HepG2 (cell line): Measurements from ENCODE around the gene NOC2L. TPM values are rescaled to one million over a fixed set of nuclear protein-coding genes. Genes with fewer than 3 reads are reported as not detected.
A peak's percentile ranks its signal among the peaks of the same experiment; 100 is the strongest.

ENCODE experiments used
- ATAC-seq: fragments of 200-7000 bp; cut with Tn5 transposase; 3 replicates; pipeline ENCODE4 v1.9.1; 2020; ENCODE audit warnings: mild to moderate bottlenecking, moderate library complexity
- BruUV-seq: library from RNA; stranded (reverse); fragments of 400-500 nt; replicated peaks from 2 replicates; lab custom pipeline; 2021; lab: Mats Ljungman, UMichigan
- CTCF ChIA-PET: fragments of 300-600 bp; formaldehyde crosslinking; extraction: SDS; loops from one replicate; lab custom pipeline; 2021; ENCODE audit warnings: low total read pairs, inconsistent platforms, low intra/inter-chr PET ratio; lab: Yijun Ruan, JAX
- POLR2A ChIA-PET: fragments of 350-600 bp; sonication (Branson Sonifier 250); formaldehyde crosslinking; loops from one replicate; lab custom pipeline; 2020; ENCODE audit warnings: antibody characterized with exemption, inconsistent platforms; lab: Yijun Ruan, JAX
- DNase-seq: peaks from one replicate; pipeline ENCODE4 v3.0.0-alpha.2; 2015; ENCODE audit warnings: low spot score
- FAIRE-seq: peaks from 3 replicates; lab custom pipeline; 2011; peaks lifted over from hg19 to GRCh38; lab: Jason Lieb, UNC
- H2AFZ ChIP-seq: one replicate; pipeline ENCODE4 v1.6.1; 2011; ENCODE audit warnings: low read length, inconsistent platforms
- H3K27ac ChIP-seq: fragments of 300-600 bp; 3 replicates; pipeline ENCODE4 v1.8.0; 2011; ENCODE audit warnings: mixed run types, mild to moderate bottlenecking, mixed read lengths, low read length, inconsistent platforms; ENCODE audit not compliant: insufficient read depth; ENCODE audit errors: extremely low read length
- H3K27me3 ChIP-seq, 2 experiments: fragments of 200-600 bp in 1 of 2; 2 replicates in 1 of 2; 3 replicates in 1 of 2; pipeline versions ENCODE4 v1.6.0 to v1.8.0; 2011; ENCODE audit warnings: low read length in 2 of 2, mild to moderate bottlenecking in 2 of 2, moderate library complexity in 2 of 2, inconsistent platforms in 1 of 2; ENCODE audit not compliant: insufficient read depth in 2 of 2, control insufficient read depth in 1 of 2
- H3K36me3 ChIP-seq, 2 experiments: fragments of 200-600 bp in 1 of 2; replicated peaks in 1 of 2; 2 replicates in 1 of 2; 3 replicates in 1 of 2; pipeline versions ENCODE4 v1.5.1 to v1.8.0; 2011; ENCODE audit warnings: low read length in 2 of 2, inconsistent platforms in 1 of 2; ENCODE audit not compliant: insufficient read depth in 2 of 2, control insufficient read depth in 1 of 2
- H3K4me1 ChIP-seq: 2 replicates; pipeline ENCODE4 v1.5.1; 2012; ENCODE audit warnings: low read length, inconsistent platforms; ENCODE audit not compliant: insufficient read depth
- H3K4me2 ChIP-seq: 2 replicates; pipeline ENCODE4 v1.6.0; 2011; ENCODE audit warnings: low read depth, low read length, inconsistent platforms
- H3K4me3 ChIP-seq, 3 experiments: fragments of 200-600 bp in 1 of 3; sonication (generic), shearing (Covaris generic) in 1 of 3; replicated peaks in 1 of 3; 2 replicates each; pipeline ENCODE4 v1.5.1; 2011 to 2016; ENCODE audit warnings: low read length in 3 of 3, inconsistent platforms in 2 of 3, low read depth in 2 of 3, mild to moderate bottlenecking in 2 of 3, control low read depth in 1 of 3, mixed read lengths in 1 of 3; ENCODE audit not compliant: insufficient read depth in 1 of 3
- H3K79me2 ChIP-seq: one replicate; pipeline ENCODE4 v1.6.1; 2011; ENCODE audit warnings: low read length, inconsistent platforms; ENCODE audit not compliant: insufficient read depth
- H3K9ac ChIP-seq: 2 replicates; pipeline ENCODE4 v1.6.0; 2011; ENCODE audit warnings: mild to moderate bottlenecking, low read depth, low read length, inconsistent platforms; ENCODE audit not compliant: insufficient read depth
- H3K9me3 ChIP-seq: 2 replicates; pipeline ENCODE4 v1.5.1; 2012; ENCODE audit warnings: mild to moderate bottlenecking, low read length
- H4K20me1 ChIP-seq: 2 replicates; pipeline ENCODE4 v1.6.0; 2011; ENCODE audit warnings: inconsistent platforms, mild to moderate bottlenecking, low read length, moderate library complexity; ENCODE audit not compliant: insufficient read depth
- BCL3 ChIP-seq: sonication (generic); formaldehyde crosslinking; IDR thresholded peaks from 2 replicates; pipeline ENCODE4 v1.5.1; 2020; ENCODE audit warnings: mild to moderate bottlenecking, missing genetic modification reagents, moderate library complexity
- BORCS8-MEF2B ChIP-seq: sonication (generic); formaldehyde crosslinking; IDR thresholded peaks from 2 replicates; pipeline ENCODE4 v1.8.0; 2022; ENCODE audit warnings: mild to moderate bottlenecking, missing genetic modification reagents
- PATZ1 ChIP-seq: sonication (generic); formaldehyde crosslinking; IDR thresholded peaks from 2 replicates; pipeline ENCODE4 v1.4.0; 2020; ENCODE audit warnings: missing genetic modification reagents
- POGK ChIP-seq: sonication (generic); formaldehyde crosslinking; conservative IDR thresholded peaks from 2 replicates; pipeline ENCODE4 v1.8.0; 2022; ENCODE audit warnings: mild to moderate bottlenecking, moderate library complexity, missing genetic modification reagents
- RELA ChIP-seq: sonication (generic); formaldehyde crosslinking; IDR thresholded peaks from 2 replicates; pipeline ENCODE4 v1.4.0; 2020; ENCODE audit warnings: missing genetic modification reagents
- SOX5 ChIP-seq: IDR thresholded peaks from 2 replicates; pipeline ENCODE4 v1.6.1; 2016; ENCODE audit warnings: borderline replicate concordance
- SP140L ChIP-seq: sonication (generic); formaldehyde crosslinking; IDR thresholded peaks from 2 replicates; pipeline ENCODE4 v1.4.0; 2020; ENCODE audit warnings: missing genetic modification reagents, borderline replicate concordance
- ZFX ChIP-seq: sonication (generic); formaldehyde crosslinking; IDR thresholded peaks from 2 replicates; pipeline ENCODE4 v1.4.0; 2020; ENCODE audit warnings: mild to moderate bottlenecking, low read depth, missing genetic modification reagents, moderate library complexity
- ZNF224 ChIP-seq: sonication (generic); formaldehyde crosslinking; IDR thresholded peaks from 2 replicates; pipeline ENCODE4 v1.5.0; 2020; ENCODE audit warnings: mild to moderate bottlenecking, missing genetic modification reagents
- ZNF263 ChIP-seq: sonication (generic); formaldehyde crosslinking; IDR thresholded peaks from 2 replicates; pipeline ENCODE4 v1.4.0; 2020; ENCODE audit warnings: missing genetic modification reagents
- ZNF577 ChIP-seq: sonication (generic); formaldehyde crosslinking; IDR thresholded peaks from 2 replicates; pipeline ENCODE4 v1.4.0; 2020; ENCODE audit warnings: mild to moderate bottlenecking, low read depth, missing genetic modification reagents, borderline replicate concordance
- ZNF687 ChIP-seq: sonication (generic); formaldehyde crosslinking; IDR thresholded peaks from 2 replicates; pipeline ENCODE4 v1.5.1; 2020; ENCODE audit warnings: mild to moderate bottlenecking, missing genetic modification reagents, moderate library complexity
- WGBS: methylation state at CpG from one replicate; pipeline ENCODE4 v1.1.6; 2017; ENCODE audit warnings: low lambda C conversion rate; 5-methylcytosine and 5-hydroxymethylcytosine counted together
- in situ Hi-C: cut with HindIII; loops from 2 replicates; pipeline ENCODE4 v1.10.0; 2017; ENCODE audit warnings: low pct_unique_long_range_greater_than_20kb; ENCODE audit not compliant: extremely low pct_ligation_motif_present
- intact Hi-C: fragments of 100-400 bp; cut with micrococcal nuclease; formaldehyde crosslinking; loops from one replicate; pipeline ENCODE4 v1.10.0; 2022; ENCODE audit not compliant: unreplicated experiment
- polyA plus RNA-seq, 8 experiments: library from polyadenylated mRNA; depleted of rRNA in 3 of 8; stranded (reverse) in 7 of 8; unstranded in 1 of 8; fragments of >200 nt; fragmentation: Illumina TruSeq in 4 of 8; extraction: Trizol in 4 of 8; gene quantifications; 2 replicates each; pipeline versions ENCODE4 v1.2.1 to v1.2.3, GENCODE V29; 2011 to 2016; ENCODE audit warnings: low read depth in 4 of 8, missing spikeins in 1 of 8, mixed read lengths in 1 of 8; ENCODE audit not compliant: insufficient read depth in 1 of 8
- total RNA-seq, 5 experiments: library from RNA; depleted of rRNA; stranded (reverse); fragments of >200 nt; fragmentation: Illumina TruSeq; extraction: Trizol; gene quantifications; 2 replicates each; pipeline ENCODE4 v1.2.3, GENCODE V29; 2016; ENCODE audit warnings: low read depth in 1 of 5

The NOC2L gene
- total and polyA plus RNA-seq, 2 of the 13 experiments (the other 11 are each of a cell fraction or from before 2014, with no cell fraction given), result 32.0 to 103 TPM

- intact Hi-C loops, result loop anchor here (2.0 kb wide), 1 partner anchor 33 kb away; no protein-coding TSS in a partner anchor
- no TSS peak for BruUV-seq
- TF ChIP-seq PATZ1 (CRISPR knock-in tag) (0 out of 2 replicates have a peak, but pooled peaks have one; percentile 13), SP140L (no peak), ZNF263 (CRISPR knock-in tag) (peak; percentile 67), BCL3 (CRISPR knock-in tag) (0 out of 2 replicates have a peak, but pooled peaks have one; percentile 28), ZNF577 (CRISPR knock-in tag) (no peak), POGK (CRISPR knock-in tag) (no peak), SOX5 (CRISPR knock-in tag) (no peak), BORCS8-MEF2B (CRISPR knock-in tag) (0 out of 2 replicates have a peak, but pooled peaks have one; percentile 31), RELA (no peak), ZNF224 (CRISPR knock-in tag) (no peak), ZFX (CRISPR knock-in tag) (peak; percentile 68), ZNF687 (CRISPR knock-in tag) (peak; percentile 51)
These were observed 20.9 kb downstream of the NOC2L start for GRCh38 chr1:938088-938683.

More at GRCh38 chr1:938088-938683, 20.9 kb downstream of the NOC2L start:
- CTCF ChIA-PET, result interaction anchor here (0.9 to 1.3 kb wide), 6 partner anchors 16 to 68 kb away, joined by 3 to 6 read pairs (median 4); no protein-coding TSS in a partner anchor
- FAIRE-seq, result no peak
- peak; percentile 70 for ATAC-seq
- no peak overlapping the region for H3K4me2 ChIP-seq
- H3K4me1 ChIP-seq, result peaks cover 32% of the 10 kb centered on the region
- no peak overlapping the region for H3K9ac ChIP-seq
- H3K79me2 ChIP-seq, result no peaks in the 10 kb centered on the region
- H3K4me3 ChIP-seq, result no peak overlapping the region
- in situ Hi-C loops, result no loop called here
- H2AFZ ChIP-seq, result no peak overlapping the region
- peaks cover 26 to 66% of the 10 kb centered on the region in 2 experiments for H3K27me3 ChIP-seq
- POLR2A ChIA-PET, result interaction anchor here (1.2 to 1.3 kb wide), 2 partner anchors 32 to 34 kb away, joined by 3 to 4 read pairs; no protein-coding TSS in a partner anchor
- H3K36me3 ChIP-seq, result no peaks in the 10 kb centered on the region
- no peaks in the 10 kb centered on the region for H3K9me3 ChIP-seq
- 0% methylated on average over 2 of the region's 15 CpGs for WGBS
- H3K27ac ChIP-seq, result no peak overlapping the region
- peak; percentile 29 for DNase-seq
- H4K20me1 ChIP-seq, result no peaks in the 10 kb centered on the region
